Neural cell (in vitro differentiated cells): Measurements from ENCODE around the gene CHRNB4. TPM values are rescaled to one million over a fixed set of nuclear protein-coding genes. Genes with fewer than 3 reads are reported as not detected.

Experiments
- H2AFZ ChIP-seq: fragments of 200-600, 300-800 bp; sonication (generic), shearing (Covaris generic); 2 replicates; pipeline ENCODE4 v1.6.0; 2014; ENCODE audit warnings: low read depth, mild to moderate bottlenecking, antibody characterized with exemption, low read length, moderate library complexity
- H3F3A ChIP-seq: fragments of 200-600 bp; shearing (Covaris generic); 2 replicates; pipeline ENCODE4 v1.6.1; 2016; ENCODE audit warnings: mild to moderate bottlenecking, moderate library complexity, mixed read lengths, antibody characterized with exemption, low read length; ENCODE audit not compliant: insufficient read depth, poor library complexity, severe bottlenecking
- H3K27ac ChIP-seq: fragments of 200-600, 300-800 bp; sonication (generic), shearing (Covaris generic); 2 replicates; pipeline ENCODE4 v1.5.1; 2014; ENCODE audit warnings: mild to moderate bottlenecking, low read length, moderate library complexity
- H3K27me3 ChIP-seq: fragments of 300-800, 200-600 bp; sonication (generic), shearing (Covaris generic); 2 replicates; pipeline ENCODE4 v1.6.0; 2014; ENCODE audit warnings: mild to moderate bottlenecking, low read depth, low read length, moderate library complexity; ENCODE audit not compliant: insufficient read depth
- H3K36me3 ChIP-seq: fragments of 300-800, 200-600 bp; sonication (generic), shearing (Covaris generic); 2 replicates; pipeline ENCODE4 v1.5.1; 2014; ENCODE audit warnings: mild to moderate bottlenecking, antibody characterized with exemption, low read length, moderate library complexity; ENCODE audit not compliant: insufficient read depth
- H3K4me2 ChIP-seq: fragments of 300-800, 200-600 bp; sonication (generic), shearing (Covaris generic); 2 replicates; pipeline ENCODE4 v1.6.0; 2014; ENCODE audit warnings: mild to moderate bottlenecking, low read length
- H3K4me3 ChIP-seq: fragments of 300-800, 200-600 bp; sonication (generic), shearing (Covaris generic); 2 replicates; pipeline ENCODE4 v1.5.1; 2014; ENCODE audit warnings: mild to moderate bottlenecking, low read length, moderate library complexity
- H3K79me2 ChIP-seq: fragments of 200-600 bp; shearing (Covaris generic); replicated peaks from 2 replicates; pipeline ENCODE4 v1.6.0; 2014; ENCODE audit warnings: mild to moderate bottlenecking, low read length, moderate library complexity; ENCODE audit not compliant: insufficient read depth
- H3K9ac ChIP-seq: fragments of 300-800, 200-600 bp; sonication (generic), shearing (Covaris generic); 2 replicates; pipeline ENCODE4 v1.6.1; 2016; ENCODE audit warnings: mild to moderate bottlenecking, low read length, mixed read lengths
- H3K9me2 ChIP-seq: fragments of 200-600 bp; shearing (Covaris generic); 2 replicates; pipeline ENCODE4 v1.6.1; 2016; ENCODE audit warnings: mild to moderate bottlenecking, low read length, mixed read lengths; ENCODE audit not compliant: insufficient read depth
- H3K9me3 ChIP-seq: fragments of 200-600, 300-800 bp; sonication (generic), shearing (Covaris generic); 2 replicates; pipeline ENCODE4 v1.6.1; 2016; ENCODE audit warnings: mild to moderate bottlenecking, mixed run types, low read length, moderate library complexity, mixed read lengths
- H4K20me1 ChIP-seq: fragments of 200-600 bp; shearing (Covaris generic); 2 replicates; pipeline ENCODE4 v1.6.1; 2016; ENCODE audit warnings: mild to moderate bottlenecking, mixed run types; ENCODE audit not compliant: insufficient read depth
- CTCF ChIP-seq: fragments of 450-650 bp; IDR thresholded peaks from 2 replicates; pipeline ENCODE4 v1.5.1; 2014; ENCODE audit warnings: antibody characterized with exemption, mild to moderate bottlenecking, moderate library complexity; ENCODE audit not compliant: poor library complexity, severe bottlenecking
- EP300 ChIP-seq: fragments of 450-650 bp; conservative IDR thresholded peaks from 2 replicates; pipeline ENCODE4 v1.6.1; 2014; ENCODE audit warnings: antibody characterized with exemption, mild to moderate bottlenecking, moderate library complexity; ENCODE audit not compliant: poor library complexity, severe bottlenecking
- EZH2 ChIP-seq: fragments of 200-600, 300-800 bp; shearing (Covaris generic), sonication (generic); IDR thresholded peaks from 2 replicates; pipeline ENCODE4 v1.6.1; 2014; ENCODE audit warnings: antibody characterized with exemption, low read length, borderline replicate concordance, mild to moderate bottlenecking; ENCODE audit not compliant: insufficient read depth, poor library complexity, severe bottlenecking
- MXI1 ChIP-seq: fragments of 450-650 bp; conservative IDR thresholded peaks from 2 replicates; pipeline ENCODE4 v1.6.1; 2014; ENCODE audit warnings: antibody characterized with exemption, mild to moderate bottlenecking; ENCODE audit not compliant: poor library complexity, severe bottlenecking
- POLR2AphosphoS5 ChIP-seq: IDR thresholded peaks from 2 replicates; pipeline ENCODE4 v1.6.1; 2012
- RAD21 ChIP-seq: fragments of 450-650 bp; conservative IDR thresholded peaks from 2 replicates; pipeline ENCODE4 v1.6.1; 2014; ENCODE audit warnings: antibody characterized with exemption, mild to moderate bottlenecking, moderate library complexity
- REST ChIP-seq: IDR thresholded peaks from 2 replicates; pipeline ENCODE4 v1.6.1; 2012; ENCODE audit warnings: borderline replicate concordance
- SMC3 ChIP-seq: fragments of 450-650 bp; conservative IDR thresholded peaks from 2 replicates; pipeline ENCODE4 v1.6.1; 2014; ENCODE audit warnings: antibody characterized with exemption, mild to moderate bottlenecking, moderate library complexity; ENCODE audit not compliant: poor library complexity
- TAF1 ChIP-seq: IDR thresholded peaks from 2 replicates; pipeline ENCODE4 v1.6.1; 2012; ENCODE audit warnings: low read depth
- polyA plus RNA-seq: library from polyadenylated mRNA; depleted of rRNA; stranded (reverse); fragments of >200 nt; gene quantifications from 2 replicates; pipeline ENCODE4 v1.2.3, GENCODE V29; 2014

CHRNB4 gene
- polyA plus RNA-seq, 1 donor from 2014 or later: not detected

GRCh38 chr15:78682693-78683410, 41.8 kb upstream of the CHRNB4 start:
- H2AFZ ChIP-seq: no peak overlapping the region
- no peaks in the 10 kb centered on the region for H3F3A ChIP-seq
- no peak overlapping the region for H3K4me3 ChIP-seq
- H3K36me3 ChIP-seq: no peaks in the 10 kb centered on the region
- H3K9ac ChIP-seq: no peak overlapping the region
- H3K9me3 ChIP-seq: no peaks in the 10 kb centered on the region
- H4K20me1 ChIP-seq: no peaks in the 10 kb centered on the region
- TF ChIP-seq POLR2AphosphoS5 (no peak), TAF1 (no peak), RAD21 (no peak), CTCF (no peak), MXI1 (no peak), EZH2 (no peak), REST (no peak), SMC3 (no peak), EP300 (no peak)
- no peak overlapping the region for H3K4me2 ChIP-seq
- H3K9me2 ChIP-seq: no peaks in the 10 kb centered on the region
- no peaks in the 10 kb centered on the region for H3K27me3 ChIP-seq
- H3K79me2 ChIP-seq: no peaks in the 10 kb centered on the region
- no peak overlapping the region for H3K27ac ChIP-seq

- no peak for TF ChIP-seq EZH2
- no peak overlapping the region for H3K4me3 ChIP-seq
- H2AFZ ChIP-seq: no peak overlapping the region
- H3K4me2 ChIP-seq: no peak overlapping the region
- no peaks in the 10 kb centered on the region for H3K9me2 ChIP-seq
- no peaks in the 10 kb centered on the region for H3K9me3 ChIP-seq
- no peaks in the 10 kb centered on the region for H3K79me2 ChIP-seq
- no peaks in the 10 kb centered on the region for H3F3A ChIP-seq
- no peaks in the 10 kb centered on the region for H3K27me3 ChIP-seq
- H3K9ac ChIP-seq: no peak overlapping the region
- H3K36me3 ChIP-seq: no peaks in the 10 kb centered on the region
- H3K27ac ChIP-seq: no peak overlapping the region
- H4K20me1 ChIP-seq: no peaks in the 10 kb centered on the region
Observed at GRCh38 chr15:78682004-78682651, 41.1 kb upstream of the CHRNB4 start.
